Measurements from ENCODE around the gene TSPYL2.

Gene TSPYL2

GRCh38 chrX:53081925-53082772, at the start of gene TSPYL2:
TSPYL2 (plus strand) TSS chrX:53082367; CDS start chrX:53082499, 132 bp downstream.
- DNase-seq, result peak; percentile 96

GRCh38 chrX:53036149-53036548, 46.0 kb upstream of the TSPYL2 start:
- DNase-seq, result no peak

- no peak for DNase-seq
Observed at GRCh38 chrX:53039236-53039635, 42.9 kb upstream of the TSPYL2 start.

GRCh38 chrX:53044995-53045394, 37.2 kb upstream of the TSPYL2 start:
- peak; percentile 26 for DNase-seq

GRCh38 chrX:53047228-53047627, 34.9 kb upstream of the TSPYL2 start:
- DNase-seq, result peak; percentile 9

GRCh38 chrX:53048169-53049126, 33.7 kb upstream of the TSPYL2 start, which contains the start of gene GPR173:
GPR173 (plus strand) TSS chrX:53048789; CDS start chrX:53076622, 27,833 bp downstream.
- DNase-seq, result peak; percentile 53

GRCh38 chrX:53049127-53049517, 33.0 kb upstream of the TSPYL2 start:
- no peak for DNase-seq

- DNase-seq, result no peak
Observed at GRCh38 chrX:53050841-53051240, 31.3 kb upstream of the TSPYL2 start.

- no peak for DNase-seq
Observed at GRCh38 chrX:53055244-53055849, 26.8 kb upstream of the TSPYL2 start.

- DNase-seq, result no peak
Observed at GRCh38 chrX:53056292-53056691, 25.9 kb upstream of the TSPYL2 start.

- no peak for DNase-seq
Observed at GRCh38 chrX:53065104-53065503, 17.1 kb upstream of the TSPYL2 start.

GRCh38 chrX:53071064-53071463, 11.1 kb upstream of the TSPYL2 start:
- DNase-seq, result no peak

- DNase-seq, result peak; percentile 82
Observed at GRCh38 chrX:53071604-53072417, 10.4 kb upstream of the TSPYL2 start.

- DNase-seq, result no peak
Observed at GRCh38 chrX:53072418-53073114, 9.6 kb upstream of the TSPYL2 start.

GRCh38 chrX:53073115-53073586, 9.0 kb upstream of the TSPYL2 start:
- DNase-seq, result peak; percentile 52

- DNase-seq, result no peak
Observed at GRCh38 chrX:53075011-53075410, 7.2 kb upstream of the TSPYL2 start.

- DNase-seq, result no peak
Observed at GRCh38 chrX:53076671-53077070, 5.5 kb upstream of the TSPYL2 start.

- no peak for DNase-seq
Observed at GRCh38 chrX:53077207-53078197, 4.7 kb upstream of the TSPYL2 start.

GRCh38 chrX:53078943-53079342, 3.2 kb upstream of the TSPYL2 start:
- DNase-seq, result no peak

Measured in NCI-H345 (cell line).